Keratinocyte (primary cell): ENCODE measurements around the gene CRYGS.

Experiments
- CTCF ChIP-seq, 3 experiments: IDR thresholded peaks in 1 of 3; conservative IDR thresholded peaks in 1 of 3; optimal IDR thresholded peaks in 1 of 3; 2 replicates in 2 of 3; 3 replicates in 1 of 3; pipeline versions ENCODE3 to v1.5.1; 2011; ENCODE audit warnings: low read length in 3 of 3, mild to moderate bottlenecking in 3 of 3, moderate library complexity in 2 of 3, control low read depth in 1 of 3, inconsistent platforms in 1 of 3; ENCODE audit not compliant: insufficient read depth in 2 of 3; ENCODE audit errors: extremely low read depth in 1 of 3
- EZH2 ChIP-seq: IDR thresholded peaks from one replicate; pipeline ENCODE4 v1.6.1; 2012; ENCODE audit warnings: inconsistent platforms, mild to moderate bottlenecking, low read length, moderate library complexity

- TF ChIP-seq CTCF (optimal IDR thresholded peaks at IDR 0.05 in 1 of 3, IDR thresholded peaks at IDR 0.05 in 1 of 3, conservative IDR thresholded peaks at IDR 0.05 in 1 of 3; ENCODE audit: extremely low read depth in 1 of 3, insufficient read depth in 2 of 3, low read length in 3 of 3) (no peak), EZH2 (no peak)
Measured at GRCh38 chr3:186564586-186564985, 20.4 kb upstream of the CRYGS start.
